ENCODE data around the gene MBD3.
A peak's percentile ranks its signal among the peaks of the same experiment; 100 is the strongest.
"Not testable (repeated sequence)": the region's sequence is repeated elsewhere in the genome, so short reads cannot be mapped to it uniquely, and the experiment has no call there.

The MBD3 gene

DNA sequence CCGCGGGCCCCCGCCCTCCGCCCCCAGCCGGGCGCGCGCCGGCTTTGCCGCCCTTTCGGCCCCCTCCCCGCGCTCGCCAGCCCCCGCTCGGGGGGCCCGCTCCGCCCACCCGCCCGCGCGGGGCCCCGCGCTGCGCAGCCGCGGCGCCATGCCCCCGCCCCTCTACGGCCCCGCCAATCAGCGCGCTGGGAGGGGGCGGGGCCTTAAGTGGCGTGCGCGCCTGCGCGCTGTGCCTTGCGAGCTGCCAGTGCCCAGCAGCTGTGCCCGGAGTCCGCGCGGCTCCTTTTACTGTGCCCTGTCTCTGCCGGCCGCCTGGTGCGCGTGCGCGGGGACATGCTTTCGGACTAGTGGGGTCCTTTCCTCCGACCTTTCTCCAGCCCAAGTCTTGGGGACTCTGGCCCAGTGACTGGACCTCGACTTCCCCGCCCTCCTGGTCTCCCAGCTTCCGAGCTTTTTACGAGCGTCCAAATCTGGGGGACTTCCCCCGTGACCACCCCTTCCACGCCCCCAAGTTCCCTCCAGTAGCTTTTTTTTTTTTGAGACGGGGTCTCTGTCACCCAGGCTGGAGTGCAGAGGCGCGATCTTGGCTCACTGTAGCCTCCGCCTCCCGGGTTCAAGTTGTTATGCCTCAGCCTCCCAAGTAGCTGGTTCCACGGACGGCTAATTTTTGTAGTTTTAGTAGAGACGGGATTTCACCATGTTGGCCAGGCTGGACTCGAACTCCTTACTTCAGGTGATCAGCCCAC lies at the start of gene MBD3:
Gene MBD3, minus strand, starts transcription at position 111 of the 746 bp plus-strand sequence. CDS start 234 bp downstream, outside the sequence.
- peak; percentile 93 for DNase-seq (ENCODE audit: low read depth)

GRCh38 chr19:1640893-1641448 lies 48.3 kb upstream of the MBD3 start:
- not testable (repeated sequence) for DNase-seq (ENCODE audit: low read depth)

- DNase-seq (ENCODE audit: low read depth) = no peak
These were observed 43.9 kb upstream of the MBD3 start for GRCh38 chr19:1636325-1637236.

- DNase-seq (ENCODE audit: low read depth) = no peak
These were observed 42.2 kb upstream of the MBD3 start for GRCh38 chr19:1634938-1635243.

GRCh38 chr19:1634242-1634937 lies 41.7 kb upstream of the MBD3 start:
- DNase-seq (ENCODE audit: low read depth) = no peak

DNA sequence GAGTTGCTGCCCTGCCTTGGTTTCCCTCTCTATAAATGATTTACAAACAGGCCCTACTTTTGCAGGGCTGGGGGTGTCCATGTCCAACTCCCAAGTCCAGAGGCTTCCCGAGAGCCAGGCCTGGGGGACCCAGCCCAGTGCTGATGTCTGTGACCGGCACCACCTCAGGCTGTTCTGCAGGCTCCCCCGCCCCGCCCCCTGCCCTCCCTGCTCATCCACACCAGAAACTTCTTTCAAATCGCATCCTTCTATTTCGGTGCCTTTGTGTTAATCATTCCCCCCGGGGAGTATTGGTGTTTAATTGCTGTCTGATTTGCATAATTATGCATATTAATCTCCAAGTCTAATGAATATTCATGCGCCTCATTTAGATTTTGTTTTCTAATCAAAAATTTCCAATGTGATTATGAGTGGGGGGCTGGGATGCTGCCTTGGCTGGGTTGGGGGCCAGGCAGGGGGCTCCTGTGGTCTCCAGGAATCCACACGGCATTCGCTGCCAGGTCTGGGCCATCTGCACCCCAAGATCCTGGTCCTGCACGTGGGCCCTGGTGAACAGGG lies 40.7 kb upstream of the MBD3 start:
- no peak for DNase-seq (ENCODE audit: low read depth)

DNA sequence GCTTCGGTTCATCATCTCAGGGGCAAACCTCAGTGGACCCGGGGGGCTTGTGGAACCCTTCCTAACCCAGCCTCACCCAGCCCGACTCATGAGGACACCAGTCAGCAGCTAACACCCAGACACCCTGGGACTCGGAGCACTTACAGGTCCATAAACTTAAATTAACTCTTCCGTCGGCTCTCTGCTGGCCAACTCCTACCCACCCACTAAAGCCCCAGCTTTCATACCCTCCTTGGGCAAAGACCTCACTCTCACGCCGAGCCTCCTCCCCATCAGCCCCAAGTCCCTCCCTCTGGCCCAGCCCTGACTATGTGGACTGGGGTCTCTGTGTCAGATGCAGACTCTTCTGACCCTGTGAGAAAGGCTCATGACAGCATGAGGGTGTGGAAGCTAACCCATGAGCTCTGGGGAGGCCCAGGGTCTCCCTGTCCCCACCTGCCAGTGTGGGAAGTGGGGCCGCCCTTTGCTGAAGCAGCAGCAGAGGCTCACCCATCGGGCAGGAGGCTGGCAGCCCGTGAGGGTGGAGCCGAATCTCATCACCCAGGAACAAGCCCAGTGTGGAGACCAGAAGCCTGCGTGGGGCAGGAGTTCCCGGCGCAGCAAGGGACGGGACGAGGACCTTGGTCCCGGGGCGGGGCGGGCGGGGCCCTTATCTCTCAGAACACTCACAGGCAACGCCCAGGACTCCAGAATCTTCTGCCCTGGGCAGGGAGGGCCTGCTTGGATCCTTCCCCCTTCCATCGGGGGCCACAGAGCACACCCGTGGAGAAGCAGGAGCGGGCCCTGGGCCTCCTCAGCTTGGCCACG lies 40.0 kb upstream of the MBD3 start:
- no peak for DNase-seq (ENCODE audit: low read depth)

GRCh38 chr19:1631557-1632100 lies 39.0 kb upstream of the MBD3 start:
- no peak for DNase-seq (ENCODE audit: low read depth)

GRCh38 chr19:1630811-1631210 lies 38.1 kb upstream of the MBD3 start:
- DNase-seq (ENCODE audit: low read depth) = no peak

DNA sequence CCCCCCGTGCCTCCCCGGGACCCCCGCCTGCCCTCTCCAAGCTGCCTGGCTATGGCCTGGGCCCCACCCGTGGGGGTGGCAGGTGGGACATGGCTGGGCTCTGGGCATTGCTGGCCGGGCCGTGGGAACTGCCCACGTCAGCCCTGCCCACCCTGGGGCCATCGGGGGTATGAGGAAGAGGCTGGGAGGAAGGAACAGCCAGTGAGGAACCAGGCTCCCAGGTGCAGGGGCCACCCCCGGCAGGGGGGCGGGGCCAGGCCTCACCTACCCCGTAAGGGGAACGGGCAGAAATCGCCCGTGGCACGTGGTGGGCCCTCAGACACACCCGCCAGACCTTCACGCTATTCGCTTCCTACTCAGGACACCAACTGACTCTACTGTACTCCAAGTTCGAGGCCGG lies 37.3 kb upstream of the MBD3 start:
- DNase-seq (ENCODE audit: low read depth) = no peak

DNA sequence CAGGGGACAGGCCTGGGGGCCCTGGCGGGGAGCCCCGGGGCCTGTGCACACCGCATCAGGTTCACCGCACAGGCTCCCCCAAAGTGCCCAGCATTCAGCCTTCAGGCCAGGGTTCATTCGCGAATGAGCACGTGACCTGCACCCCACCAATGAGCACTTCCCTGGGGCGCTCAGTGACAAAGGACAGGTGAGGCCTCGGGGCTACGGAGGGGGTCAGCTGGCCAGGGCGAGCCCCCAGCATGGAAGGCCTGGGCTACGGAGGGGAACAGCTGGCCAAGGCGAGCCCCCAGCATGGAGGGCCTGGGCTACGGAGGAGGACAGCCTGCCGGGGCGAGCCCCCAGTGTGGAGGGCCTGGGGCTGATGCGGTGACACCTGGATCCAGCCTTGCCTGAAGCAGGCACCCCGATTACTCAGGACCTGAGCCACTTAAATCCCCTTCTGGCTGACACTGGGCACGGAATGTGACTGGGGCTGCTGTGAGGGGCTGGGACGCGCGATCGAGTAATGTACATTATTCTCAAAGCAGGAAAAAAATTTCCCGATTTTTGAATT lies 36.7 kb upstream of the MBD3 start:
- no peak for DNase-seq (ENCODE audit: low read depth)

GRCh38 chr19:1627194-1627593 lies 34.5 kb upstream of the MBD3 start:
- no peak for DNase-seq (ENCODE audit: low read depth)

DNA sequence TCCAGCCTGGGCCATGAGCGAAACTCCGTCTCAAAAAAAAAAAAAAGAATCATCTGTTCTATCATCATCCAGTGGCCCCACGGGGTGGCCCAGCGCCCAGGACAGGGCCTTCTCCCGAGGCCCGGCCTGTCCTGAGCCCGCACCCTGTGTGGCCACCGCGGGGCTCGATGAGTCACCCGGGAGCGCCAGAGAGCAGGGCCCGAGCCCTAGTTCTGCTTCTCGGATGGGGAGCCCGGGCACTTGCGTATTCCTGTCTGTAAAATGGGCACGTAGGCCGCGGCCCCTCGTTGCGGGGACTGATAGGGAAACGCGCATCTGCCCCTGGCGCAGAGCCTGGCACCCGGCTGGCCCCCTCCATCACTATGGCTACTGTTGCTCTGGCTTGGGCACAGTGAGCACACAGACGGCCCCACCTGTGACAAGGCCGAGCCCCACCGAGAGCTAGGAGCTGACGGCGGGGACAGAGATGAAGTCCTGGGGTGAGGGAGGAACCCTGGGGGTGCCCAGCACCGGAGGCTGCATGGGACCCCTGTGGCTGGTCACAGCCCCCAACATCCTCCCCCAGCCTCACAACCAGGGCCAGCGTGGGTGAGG lies 33.8 kb upstream of the MBD3 start:
- DNase-seq (ENCODE audit: low read depth) = no peak

DNA sequence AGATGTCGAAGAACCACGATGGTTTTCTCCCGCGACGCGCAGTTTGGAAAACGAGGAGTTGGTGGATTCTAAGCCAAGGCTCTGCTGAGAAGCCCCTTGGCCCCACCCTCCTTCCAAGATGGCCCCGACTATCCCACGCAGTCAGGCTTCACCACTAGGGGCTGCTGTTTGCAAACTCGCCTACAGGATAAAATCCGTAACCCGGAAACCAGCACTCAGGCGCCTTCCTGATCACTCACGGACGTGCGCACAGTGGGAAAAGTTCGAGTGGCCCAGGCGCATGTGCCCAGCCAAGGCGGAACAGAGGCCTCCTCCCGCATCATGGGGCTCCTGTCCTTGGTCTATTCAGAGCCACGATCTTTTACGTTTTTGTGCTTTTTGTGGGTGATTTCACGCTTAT lies 31.8 kb upstream of the MBD3 start:
- DNase-seq (ENCODE audit: low read depth) = peak; percentile 37

GRCh38 chr19:1622541-1622940 lies 29.9 kb upstream of the MBD3 start:
- no peak for DNase-seq (ENCODE audit: low read depth)

GRCh38 chr19:1622007-1622406 lies 29.3 kb upstream of the MBD3 start:
- DNase-seq (ENCODE audit: low read depth) = no peak

DNA sequence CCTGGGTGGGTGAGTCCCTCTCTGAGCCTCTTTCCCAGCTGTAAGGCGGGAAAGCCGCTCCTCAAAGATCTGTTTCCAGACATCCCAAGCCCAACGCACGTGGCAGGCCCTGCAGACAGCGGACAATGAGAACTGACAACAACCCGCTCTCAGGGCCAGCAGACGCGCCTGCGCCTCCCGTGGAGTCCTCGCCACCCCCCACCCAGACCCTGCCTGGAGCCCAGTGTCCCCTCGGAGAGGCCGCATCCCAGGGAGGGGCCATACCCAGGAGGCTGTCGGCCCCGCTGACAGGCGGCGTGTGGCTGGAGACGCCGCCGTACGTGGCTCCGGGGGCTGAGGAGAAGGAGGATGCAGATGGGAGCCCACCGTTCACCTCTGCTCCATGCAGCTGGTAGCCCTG lies 28.9 kb upstream of the MBD3 start:
- no peak for DNase-seq (ENCODE audit: low read depth)

DNA sequence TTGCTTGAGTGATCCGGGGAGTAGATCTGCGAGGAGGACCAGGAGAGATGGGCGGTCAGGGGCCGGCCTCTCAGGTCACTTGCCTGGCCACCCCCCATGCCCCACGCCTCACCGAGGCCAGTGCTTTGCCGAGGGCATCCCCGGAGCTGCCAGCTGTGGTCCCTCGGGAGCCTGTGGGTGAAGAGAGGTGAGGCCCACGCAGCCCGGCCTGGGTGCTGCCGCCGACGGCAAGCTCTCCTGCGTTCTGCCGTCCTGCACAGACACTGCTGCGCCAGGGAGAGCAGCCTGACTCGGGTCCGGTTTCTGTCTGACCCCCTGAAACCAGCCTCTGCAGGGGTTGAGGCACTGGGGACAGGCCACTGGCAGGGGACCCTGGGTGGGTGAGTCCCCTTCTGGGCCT lies 28.4 kb upstream of the MBD3 start:
- no peak for DNase-seq (ENCODE audit: low read depth)

- no peak for DNase-seq (ENCODE audit: low read depth)
These were observed 27.8 kb upstream of the MBD3 start for GRCh38 chr19:1620502-1620901.

DNA sequence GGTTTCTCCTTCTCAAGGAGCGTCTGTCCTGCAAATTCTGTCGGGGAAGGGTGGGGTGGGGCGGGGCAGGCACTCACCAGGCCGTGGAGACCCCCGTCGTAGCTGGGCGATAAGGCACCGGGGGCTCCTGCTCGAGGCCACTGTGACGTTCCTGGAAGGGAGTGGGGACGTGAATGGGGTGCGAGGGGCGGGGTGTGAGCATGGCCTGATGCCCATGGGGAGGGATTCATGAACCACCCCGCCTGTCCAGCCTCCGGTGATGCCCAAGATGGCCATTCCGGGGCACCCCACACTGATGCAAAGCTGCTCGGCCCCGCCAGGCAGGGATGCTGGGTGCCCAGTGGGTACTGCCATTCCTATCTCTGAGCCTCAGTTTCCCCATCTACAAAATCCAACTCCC lies 27.0 kb upstream of the MBD3 start:
- no peak for DNase-seq (ENCODE audit: low read depth)

All from fibroblast of gingiva (primary cell).